MM.1S (cell line): ENCODE results near the gene RASGRF2.

Experiments
- DNase-seq: peaks from one replicate; pipeline ENCODE4 v3.0.0-alpha.2; 2015
- H2AFZ ChIP-seq: fragments of 300-600 bp; sonication (generic); 2 replicates; pipeline ENCODE4 v1.6.0; 2016; ENCODE audit warnings: antibody characterized with exemption, low read length
- H3F3A ChIP-seq: fragments of 300-600 bp; sonication (generic); 2 replicates; pipeline ENCODE4 v1.6.1; 2016; ENCODE audit warnings: mild to moderate bottlenecking, antibody characterized with exemption, low read length, moderate library complexity, mixed read lengths; ENCODE audit not compliant: insufficient read depth
- H3K27ac ChIP-seq: fragments of 300-600 bp; sonication (generic); 2 replicates; pipeline ENCODE4 v1.5.1; 2016; ENCODE audit warnings: mild to moderate bottlenecking, low read length
- H3K27me3 ChIP-seq: fragments of 300-600 bp; sonication (generic); replicated peaks from 2 replicates; pipeline ENCODE4 v1.6.0; 2016; ENCODE audit warnings: low read length; ENCODE audit not compliant: insufficient read depth
- H3K36me3 ChIP-seq: fragments of 300-600 bp; sonication (generic); replicated peaks from 2 replicates; pipeline ENCODE4 v1.6.1; 2016; ENCODE audit warnings: mild to moderate bottlenecking, low read length, mixed read lengths; ENCODE audit not compliant: insufficient read depth
- H3K4me1 ChIP-seq: fragments of 300-600 bp; sonication (generic); 2 replicates; pipeline ENCODE4 v1.6.1; 2016; ENCODE audit warnings: low read length, mixed read lengths
- H3K4me2 ChIP-seq: fragments of 300-600 bp; sonication (generic); 2 replicates; pipeline ENCODE4 v1.6.0; 2016; ENCODE audit warnings: low read depth, low read length
- H3K4me3 ChIP-seq: fragments of 300-600 bp; sonication (generic); 2 replicates; pipeline ENCODE4 v1.5.1; 2016; ENCODE audit warnings: low read length, mixed read lengths
- H3K79me2 ChIP-seq: fragments of 300-600 bp; sonication (generic); 2 replicates; pipeline ENCODE4 v1.6.1; 2016; ENCODE audit warnings: mixed run types, low read length, mixed read lengths
- H3K9ac ChIP-seq: fragments of 300-600 bp; sonication (generic); 2 replicates; pipeline ENCODE4 v1.6.1; 2016; ENCODE audit warnings: low read length, mixed read lengths
- H3K9me2 ChIP-seq: fragments of 300-600 bp; sonication (generic); replicated peaks from 2 replicates; pipeline ENCODE4 v1.6.1; 2016; ENCODE audit warnings: mild to moderate bottlenecking, low read length, mixed read lengths; ENCODE audit not compliant: insufficient read depth
- H3K9me3 ChIP-seq: fragments of 300-600 bp; sonication (generic); replicated peaks from 2 replicates; pipeline ENCODE4 v1.6.1; 2016; ENCODE audit warnings: mild to moderate bottlenecking, low read length, mixed read lengths; ENCODE audit not compliant: insufficient read depth
- H4K20me1 ChIP-seq: fragments of 300-600 bp; sonication (generic); 2 replicates; pipeline ENCODE4 v1.6.1; 2016; ENCODE audit warnings: mild to moderate bottlenecking, low read length, moderate library complexity, mixed read lengths; ENCODE audit not compliant: insufficient read depth
- CTCF ChIP-seq: fragments of 300-600 bp; sonication (generic); IDR thresholded peaks from 2 replicates; pipeline ENCODE4 v1.5.1; 2016; ENCODE audit warnings: antibody characterized with exemption, low read length, mixed read lengths
- EZH2 ChIP-seq: fragments of 300-600 bp; sonication (generic); optimal IDR thresholded peaks from 2 replicates; pipeline ENCODE3; 2017; ENCODE audit warnings: low read depth, mild to moderate bottlenecking, antibody characterized with exemption, low read length, mixed read lengths
- EZH2phosphoT487 ChIP-seq: fragments of 300-600 bp; sonication (generic); IDR thresholded peaks from 2 replicates; pipeline ENCODE4 v1.6.1; 2018; ENCODE audit warnings: antibody characterized with exemption, low read length

Gene RASGRF2

GRCh38 chr5:80973027-80973426 is 12.9 kb downstream of the RASGRF2 start:
- no peak for TF ChIP-seq EZH2phosphoT487
- no peak for TF ChIP-seq EZH2
- no peak for TF ChIP-seq CTCF
- no peaks in the 10 kb centered on the region for H3K79me2 ChIP-seq
- H2AFZ ChIP-seq = no peak overlapping the region
- H3K9ac ChIP-seq = no peak overlapping the region
- DNase-seq = no peak
- no peaks in the 10 kb centered on the region for H3K9me2 ChIP-seq
- no peak overlapping the region for H3K4me3 ChIP-seq
- H3K9me3 ChIP-seq = no peaks in the 10 kb centered on the region
- H3K27ac ChIP-seq = no peak overlapping the region
- no peaks in the 10 kb centered on the region for H4K20me1 ChIP-seq
- H3K36me3 ChIP-seq = no peaks in the 10 kb centered on the region
- no peaks in the 10 kb centered on the region for H3F3A ChIP-seq
- H3K4me2 ChIP-seq = no peak overlapping the region
- no peaks in the 10 kb centered on the region for H3K4me1 ChIP-seq
- H3K27me3 ChIP-seq = no peaks in the 10 kb centered on the region

- Histone ChIP-seq H3K36me3 (no peaks in the 10 kb centered on the region), H3K27me3 (no peaks in the 10 kb centered on the region), H3K4me1 (no peaks in the 10 kb centered on the region), H2AFZ (no peak overlapping the region), H3K79me2 (no peaks in the 10 kb centered on the region), H3K9me3 (no peaks in the 10 kb centered on the region), H3K27ac (no peak overlapping the region), H3K9ac (no peak overlapping the region), H3F3A (no peaks in the 10 kb centered on the region), H3K9me2 (no peaks in the 10 kb centered on the region), H3K4me3 (no peak overlapping the region), H4K20me1 (no peaks in the 10 kb centered on the region), H3K4me2 (no peak overlapping the region)
- DNase-seq = no peak
- TF ChIP-seq EZH2phosphoT487 (no peak), CTCF (no peak), EZH2 (no peak)
Observed at GRCh38 chr5:80975065-80975464, 14.9 kb downstream of the RASGRF2 start.

GRCh38 chr5:80976985-80977384 is 16.8 kb downstream of the RASGRF2 start:
- Histone ChIP-seq H3K79me2 (no peaks in the 10 kb centered on the region), H3K4me1 (no peaks in the 10 kb centered on the region), H4K20me1 (no peaks in the 10 kb centered on the region), H3K27ac (no peak overlapping the region), H3K36me3 (no peaks in the 10 kb centered on the region), H3K4me2 (no peak overlapping the region), H3K9me3 (no peaks in the 10 kb centered on the region), H3K9me2 (no peaks in the 10 kb centered on the region), H3K4me3 (no peak overlapping the region), H2AFZ (no peak overlapping the region), H3F3A (no peaks in the 10 kb centered on the region), H3K27me3 (no peaks in the 10 kb centered on the region), H3K9ac (no peak overlapping the region)
- TF ChIP-seq CTCF (no peak), EZH2 (no peak), EZH2phosphoT487 (no peak)
- DNase-seq = no peak
